OCI-LY1 (cell line): Measurements from ENCODE around the gene TMCC1.
"Not testable (repeated sequence)": the region's sequence is repeated elsewhere in the genome, so short reads cannot be mapped to it uniquely, and the experiment has no call there.

Experiments used
- H2AFZ ChIP-seq: fragments of 200-600 bp; sonication (generic), shearing (Covaris generic); 2 replicates; pipeline ENCODE4 v1.6.0; 2014; ENCODE audit warnings: antibody characterized with exemption, mild to moderate bottlenecking, low read length
- H3F3A ChIP-seq: fragments of 200-600 bp; sonication (generic), shearing (Covaris generic); 2 replicates; pipeline ENCODE4 v1.6.0; 2014; ENCODE audit warnings: mild to moderate bottlenecking, antibody characterized with exemption, low read length, moderate library complexity; ENCODE audit not compliant: insufficient read depth
- H3K27ac ChIP-seq: fragments of 200-600 bp; sonication (generic); 2 replicates; pipeline ENCODE4 v1.5.1; 2014; ENCODE audit warnings: low read length, mixed run types, mild to moderate bottlenecking, low read depth; ENCODE audit not compliant: poor library complexity, severe bottlenecking
- H3K27me3 ChIP-seq: fragments of 200-600 bp; sonication (generic); 2 replicates; pipeline ENCODE4 v1.6.0; 2014; ENCODE audit warnings: antibody characterized with exemption, mild to moderate bottlenecking, low read length, moderate library complexity; ENCODE audit not compliant: insufficient read depth
- H3K36me3 ChIP-seq: fragments of 200-600 bp; sonication (generic); 2 replicates; pipeline ENCODE4 v1.6.1; 2014; ENCODE audit warnings: mild to moderate bottlenecking, antibody characterized with exemption, low read length, moderate library complexity, mixed read lengths; ENCODE audit not compliant: insufficient read depth
- H3K4me1 ChIP-seq: fragments of 200-600 bp; sonication (generic); 2 replicates; pipeline ENCODE4 v1.5.1; 2014; ENCODE audit warnings: mild to moderate bottlenecking, low read length, moderate library complexity; ENCODE audit not compliant: insufficient read depth, severe bottlenecking
- H3K4me2 ChIP-seq: fragments of 200-600 bp; sonication (generic), shearing (Covaris generic); 2 replicates; pipeline ENCODE4 v1.6.1; 2014; ENCODE audit warnings: low read length
- H3K4me3 ChIP-seq: fragments of 200-600 bp; sonication (generic); 2 replicates; pipeline ENCODE4 v1.5.1; 2014; ENCODE audit warnings: low read length, low read depth, mild to moderate bottlenecking, mixed read lengths; ENCODE audit not compliant: poor library complexity, severe bottlenecking
- H3K79me2 ChIP-seq: fragments of 200-600 bp; shearing (Covaris generic); 2 replicates; pipeline ENCODE4 v1.6.1; 2016; ENCODE audit warnings: mixed run types, low read length, mixed read lengths; ENCODE audit not compliant: insufficient read depth
- H3K9ac ChIP-seq: fragments of 200-600 bp; sonication (generic), shearing (Covaris generic); 2 replicates; pipeline ENCODE4 v1.6.1; 2014; ENCODE audit warnings: mild to moderate bottlenecking, low read length, mixed read lengths
- H3K9me2 ChIP-seq: fragments of 200-600 bp; sonication (generic), shearing (Covaris generic); 2 replicates; pipeline ENCODE4 v1.6.1; 2014; ENCODE audit warnings: low read depth, mild to moderate bottlenecking, low read length, mixed read lengths
- H3K9me3 ChIP-seq: fragments of 200-600 bp; shearing (Covaris generic); 2 replicates; pipeline ENCODE4 v1.6.1; 2014; ENCODE audit warnings: low read length, mixed read lengths
- H4K20me1 ChIP-seq: fragments of 200-600 bp; sonication (generic), shearing (Covaris generic); 2 replicates; pipeline ENCODE4 v1.6.0; 2016; ENCODE audit warnings: mild to moderate bottlenecking, low read length; ENCODE audit not compliant: insufficient read depth
- CTCF ChIP-seq: fragments of 200-600 bp; sonication (generic), shearing (Covaris generic); IDR thresholded peaks from 2 replicates; pipeline ENCODE4 v1.5.1; 2017; ENCODE audit warnings: mild to moderate bottlenecking, antibody characterized with exemption, low read length, moderate library complexity, mixed read lengths
- EZH2 ChIP-seq: fragments of 200-600 bp; sonication (generic), shearing (Covaris generic); IDR thresholded peaks from 2 replicates; pipeline ENCODE4 v1.8.0; 2017; ENCODE audit warnings: borderline replicate concordance, mixed run types, mild to moderate bottlenecking, antibody characterized with exemption, low read length, moderate library complexity, mixed read lengths

The TMCC1 gene

GRCh38 chr3:129881261-129881660 is 12.2 kb downstream of the TMCC1 start:
- TF ChIP-seq EZH2 = no peak
- TF ChIP-seq CTCF = no peak
- H3K36me3 ChIP-seq = peaks cover 56% of the 10 kb centered on the region
- H3K27me3 ChIP-seq = no peaks in the 10 kb centered on the region
- no peaks in the 10 kb centered on the region for H4K20me1 ChIP-seq
- no peak overlapping the region for H3K4me2 ChIP-seq
- H3K9me3 ChIP-seq = no peaks in the 10 kb centered on the region
- no peak overlapping the region for H3K4me3 ChIP-seq
- no peak overlapping the region for H2AFZ ChIP-seq
- H3K9ac ChIP-seq = no peak overlapping the region
- H3K79me2 ChIP-seq = peaks cover 55% of the 10 kb centered on the region
- H3F3A ChIP-seq = no peaks in the 10 kb centered on the region
- no peak overlapping the region for H3K27ac ChIP-seq
- no peaks in the 10 kb centered on the region for H3K4me1 ChIP-seq
- H3K9me2 ChIP-seq = no peaks in the 10 kb centered on the region

- Histone ChIP-seq H3K27me3 (no peaks in the 10 kb centered on the region), H3K9me2 (no peaks in the 10 kb centered on the region), H3K4me2 (no peak overlapping the region), H3K4me1 (no peaks in the 10 kb centered on the region), H3K9ac (no peak overlapping the region), H2AFZ (no peak overlapping the region), H3K27ac (no peak overlapping the region), H4K20me1 (no peaks in the 10 kb centered on the region), H3K36me3 (peaks cover 66% of the 10 kb centered on the region), H3K4me3 (no peak overlapping the region), H3F3A (no peaks in the 10 kb centered on the region), H3K79me2 (peaks cover 36% of the 10 kb centered on the region), H3K9me3 (no peaks in the 10 kb centered on the region)
- no peak for TF ChIP-seq EZH2
- TF ChIP-seq CTCF = no peak
These were observed 15.2 kb downstream of the TMCC1 start for GRCh38 chr3:129878355-129878754.

- H3K9me2 ChIP-seq, H3F3A ChIP-seq, H3K4me1 ChIP-seq, H2AFZ ChIP-seq, H3K27me3 ChIP-seq, H3K9me3 ChIP-seq, H3K9ac ChIP-seq, H4K20me1 ChIP-seq, H3K4me2 ChIP-seq, H3K4me3 ChIP-seq, H3K27ac ChIP-seq: not testable (repeated sequence)
- H3K79me2 ChIP-seq = peaks cover 28% of the 10 kb centered on the region
- H3K36me3 ChIP-seq = peaks cover 76% of the 10 kb centered on the region
These were observed 19.0 kb downstream of the TMCC1 start for GRCh38 chr3:129874479-129874878.

GRCh38 chr3:129868912-129869311 is 24.6 kb downstream of the TMCC1 start:
- Histone ChIP-seq H3K9me2 (no peaks in the 10 kb centered on the region), H3K9me3 (no peaks in the 10 kb centered on the region), H3K4me3 (no peak overlapping the region), H3K36me3 (peaks cover 53% of the 10 kb centered on the region), H3K27ac (no peak overlapping the region), H3K27me3 (no peaks in the 10 kb centered on the region), H3K4me1 (peaks cover 8% of the 10 kb centered on the region), H3F3A (no peaks in the 10 kb centered on the region), H3K4me2 (no peak overlapping the region), H3K9ac (no peak overlapping the region), H2AFZ (no peak overlapping the region), H3K79me2 (peaks cover 39% of the 10 kb centered on the region), H4K20me1 (no peaks in the 10 kb centered on the region)
- TF ChIP-seq CTCF = no peak
- TF ChIP-seq EZH2 = no peak
